ENCODE data around the gene DYSF.

Gene DYSF

DNA sequence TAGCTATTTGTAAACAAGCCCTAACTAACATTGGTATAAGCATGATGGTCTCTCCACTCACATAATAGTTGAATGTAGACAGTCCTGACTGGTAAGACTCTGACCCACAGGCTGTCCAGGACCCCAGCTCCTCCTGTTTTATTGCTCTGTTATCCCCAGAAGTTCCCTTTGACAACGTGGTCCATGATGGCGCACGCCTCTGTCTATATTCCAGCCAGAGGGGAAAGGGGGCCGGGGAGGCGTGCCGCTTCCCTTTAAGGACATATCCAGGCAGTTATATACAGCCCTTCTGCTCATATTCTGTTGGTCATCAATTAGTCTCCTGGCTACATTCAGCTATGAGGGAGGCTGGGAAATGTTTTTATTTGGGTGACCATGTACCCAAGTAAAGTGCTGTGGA, 6.7 kb downstream of the DYSF start:
- DNase-seq (ENCODE audit: extremely low spot score) = no peak
- POLR2A ChIA-PET = no interaction called here
- CTCF ChIA-PET = interaction anchor here (0.7 to 2.5 kb wide), 5 partner anchors 8 to 50 kb away, joined by 3 to 16 read pairs (median 6); no protein-coding TSS in a partner anchor
- no peak for TF ChIP-seq FOXK2 (IDR thresholded peaks at IDR 0.05)

- DNase-seq (ENCODE audit: extremely low spot score) = peak; percentile 40
- TF ChIP-seq PKNOX1 (IDR thresholded peaks at IDR 0.05) = peak; percentile 46
- no peak for TF ChIP-seq ELF4 (IDR thresholded peaks at IDR 0.05)
- no peak for TF ChIP-seq CTBP1 (IDR thresholded peaks at IDR 0.05; ENCODE audit: borderline replicate concordance)
- TF ChIP-seq ZNF384 (IDR thresholded peaks at IDR 0.05) = peak; percentile 95
- ChIA-PET CTCF (interaction anchor here (0.6 to 2.5 kb wide), 9 partner anchors 8 to 324 kb away, joined by 3 to 16 read pairs (median 4); partner anchors contain the start of gene DYSF), POLR2A (no interaction called here)
Measured at GRCh38 chr2:71460595-71461303, 7.4 kb downstream of the DYSF start.

DNA sequence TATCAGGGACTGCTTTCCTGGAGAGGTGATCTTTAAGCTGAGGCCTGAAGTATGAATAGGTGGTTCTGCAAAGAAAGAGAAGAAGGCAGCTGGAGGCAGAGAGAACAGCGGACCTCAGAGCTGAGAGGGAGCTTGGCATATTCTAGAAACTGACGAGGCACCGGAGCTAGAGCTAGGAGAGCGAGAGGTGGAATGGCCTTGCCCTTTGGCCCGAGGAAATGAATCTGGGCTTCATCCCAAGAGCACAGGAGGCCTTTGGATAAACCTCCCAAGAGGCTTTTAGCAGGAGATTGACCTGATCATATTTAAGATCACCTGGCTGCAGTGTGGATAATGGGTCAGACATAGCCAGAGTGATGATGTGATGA, 7.9 kb downstream of the DYSF start:
- POLR2A ChIA-PET = no interaction called here

DNA sequence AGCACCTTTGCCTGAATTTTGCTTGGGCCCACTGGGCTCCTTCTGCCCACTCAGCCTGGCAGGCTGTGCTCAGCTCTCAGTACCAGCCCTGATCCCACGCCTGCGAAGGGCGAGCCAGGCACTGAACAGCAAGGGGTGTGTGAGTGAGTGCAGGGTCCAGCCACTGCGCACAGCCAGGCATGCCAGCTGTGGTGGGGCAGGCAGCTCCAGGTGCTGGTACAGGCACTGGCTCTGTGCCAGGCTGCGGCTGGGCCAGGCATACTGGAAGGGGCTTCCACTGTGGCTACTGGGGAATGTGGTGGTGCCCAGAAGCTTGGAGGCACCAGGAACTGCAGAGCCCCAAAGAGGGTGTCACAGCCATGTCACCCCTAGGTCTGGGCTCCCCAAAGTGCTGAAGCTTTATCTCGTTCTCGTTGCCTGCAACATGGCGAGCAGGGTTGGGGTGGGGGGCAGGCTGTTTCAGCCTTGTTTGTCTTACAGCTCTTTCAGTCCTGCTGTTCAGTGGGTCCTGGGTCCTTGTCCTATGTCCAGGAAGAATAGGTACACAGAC, 8.8 kb downstream of the DYSF start:
- DNase-seq (ENCODE audit: extremely low spot score) = no peak
- POLR2A ChIA-PET = no interaction called here
- TF ChIP-seq PKNOX1 (IDR thresholded peaks at IDR 0.05) = no peak
- no peak for TF ChIP-seq ZNF384 (IDR thresholded peaks at IDR 0.05)
- no peak for TF ChIP-seq HDGF (IDR thresholded peaks at IDR 0.05; ENCODE audit: borderline replicate concordance)
- no peak for TF ChIP-seq SUZ12 (IDR thresholded peaks at IDR 0.05)
- no peak for TF ChIP-seq ELF4 (IDR thresholded peaks at IDR 0.05)
- TF ChIP-seq CTBP1 (IDR thresholded peaks at IDR 0.05; ENCODE audit: borderline replicate concordance) = no peak
- CTCF ChIA-PET = no interaction called here

More for the DNA sequence above, 7.9 kb downstream of the DYSF start:
- CTCF ChIA-PET = interaction anchor here (0.6 to 2.5 kb wide), 7 partner anchors 8 to 324 kb away, joined by 3 to 16 read pairs (median 4); partner anchors contain the start of gene DYSF
- no peak for TF ChIP-seq NFRKB (IDR thresholded peaks at IDR 0.05)
- TF ChIP-seq ELF4 (IDR thresholded peaks at IDR 0.05) = no peak
- TF ChIP-seq TARDBP (IDR thresholded peaks at IDR 0.05) = no peak
- TF ChIP-seq SP1 (IDR thresholded peaks at IDR 0.05) = no peak
- no peak for TF ChIP-seq FOXK2 (IDR thresholded peaks at IDR 0.05)
- no peak for TF ChIP-seq ZNF384 (IDR thresholded peaks at IDR 0.05)
- no peak for TF ChIP-seq CTBP1 (IDR thresholded peaks at IDR 0.05; ENCODE audit: borderline replicate concordance)
- TF ChIP-seq HDGF (IDR thresholded peaks at IDR 0.05; ENCODE audit: borderline replicate concordance) = no peak
- no peak for TF ChIP-seq PKNOX1 (IDR thresholded peaks at IDR 0.05)
- TF ChIP-seq ARNT (IDR thresholded peaks at IDR 0.05) = no peak
- no peak for TF ChIP-seq FOXM1 (IDR thresholded peaks at IDR 0.05; ENCODE audit: borderline replicate concordance)
- no peak for TF ChIP-seq LEF1 (IDR thresholded peaks at IDR 0.05; ENCODE audit: borderline replicate concordance)
- no peak for TF ChIP-seq FOXA1 (IDR thresholded peaks at IDR 0.05)
- no peak for TF ChIP-seq BHLHE40 (IDR thresholded peaks at IDR 0.05; ENCODE audit: borderline replicate concordance)
- no peak for TF ChIP-seq L3MBTL2 (conservative IDR thresholded peaks at IDR 0.05)
- no peak for TF ChIP-seq SUZ12 (IDR thresholded peaks at IDR 0.05)
- no peak for DNase-seq (ENCODE audit: extremely low spot score)

GRCh38 chr2:71462641-71463341, 9.4 kb downstream of the DYSF start:
- CTCF ChIA-PET = no interaction called here
- POLR2A ChIA-PET = no interaction called here
- no peak for DNase-seq (ENCODE audit: extremely low spot score)
- no peak for TF ChIP-seq FOXM1 (IDR thresholded peaks at IDR 0.05; ENCODE audit: borderline replicate concordance)
- TF ChIP-seq ARNT (IDR thresholded peaks at IDR 0.05) = no peak
- TF ChIP-seq SP1 (IDR thresholded peaks at IDR 0.05) = no peak
- TF ChIP-seq NFRKB (IDR thresholded peaks at IDR 0.05) = no peak

DNA sequence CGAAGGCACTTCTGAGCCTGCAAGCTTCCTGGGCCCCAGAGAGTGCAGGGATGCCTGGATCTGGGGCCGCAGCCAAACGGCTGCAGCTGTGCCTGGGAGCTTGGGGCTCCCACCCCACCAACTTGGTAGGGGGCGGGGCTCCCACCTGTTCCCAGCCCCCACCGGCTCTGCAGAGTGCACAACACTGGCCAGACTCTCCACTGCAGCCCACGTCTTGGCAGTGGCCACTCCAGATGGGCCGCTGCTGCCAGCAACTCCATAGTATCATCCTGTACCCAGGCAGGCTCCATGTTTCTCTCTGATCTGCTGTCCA, 9.9 kb downstream of the DYSF start:
- no peak for DNase-seq (ENCODE audit: extremely low spot score)
- no peak for TF ChIP-seq NFRKB (IDR thresholded peaks at IDR 0.05)
- TF ChIP-seq CTBP1 (IDR thresholded peaks at IDR 0.05; ENCODE audit: borderline replicate concordance) = no peak
- TF ChIP-seq L3MBTL2 (conservative IDR thresholded peaks at IDR 0.05) = no peak
- no peak for TF ChIP-seq FOXA1 (IDR thresholded peaks at IDR 0.05)
- no peak for TF ChIP-seq SP1 (IDR thresholded peaks at IDR 0.05)
- TF ChIP-seq FOXM1 (IDR thresholded peaks at IDR 0.05; ENCODE audit: borderline replicate concordance) = no peak
- no peak for TF ChIP-seq TARDBP (IDR thresholded peaks at IDR 0.05)
- no peak for TF ChIP-seq ZNF384 (IDR thresholded peaks at IDR 0.05)
- no peak for TF ChIP-seq BHLHE40 (IDR thresholded peaks at IDR 0.05; ENCODE audit: borderline replicate concordance)
- TF ChIP-seq LEF1 (IDR thresholded peaks at IDR 0.05; ENCODE audit: borderline replicate concordance) = no peak
- TF ChIP-seq FOXK2 (IDR thresholded peaks at IDR 0.05) = no peak
- no peak for TF ChIP-seq PKNOX1 (IDR thresholded peaks at IDR 0.05)
- no peak for TF ChIP-seq SUZ12 (IDR thresholded peaks at IDR 0.05)
- no peak for TF ChIP-seq ELF4 (IDR thresholded peaks at IDR 0.05)
- TF ChIP-seq HDGF (IDR thresholded peaks at IDR 0.05; ENCODE audit: borderline replicate concordance) = no peak
- no peak for TF ChIP-seq ARNT (IDR thresholded peaks at IDR 0.05)
- ChIA-PET POLR2A (no interaction called here), CTCF (no interaction called here)
